AG04450 (cell line): ENCODE results near the gene TNK2. TPM values are rescaled to one million over a fixed set of nuclear protein-coding genes. Genes with fewer than 3 reads are reported as not detected.
A peak's percentile ranks its signal among the peaks of the same experiment; 100 is the strongest.

Experiments
- CTCF ChIA-PET: fragments of 300-600, 350-600 bp; formaldehyde crosslinking; extraction: SDS; loops from one replicate; lab custom pipeline; 2022; ENCODE audit warnings: antibody characterized with exemption, inconsistent platforms; lab: Charles Lee
- POLR2A ChIA-PET: fragments of 350-600 bp; formaldehyde crosslinking; extraction: SDS; loops from one replicate; lab custom pipeline; 2021; ENCODE audit warnings: antibody characterized with exemption, inconsistent platforms; lab: Yijun Ruan, JAX
- DNase-seq: peaks from one replicate; pipeline ENCODE4 v3.0.0-alpha.2; 2011; ENCODE audit warnings: low read depth, low spot score
- H3K27ac ChIP-seq: one replicate; pipeline ENCODE4 v1.5.1; 2012; ENCODE audit warnings: low read depth, low read length, control low read depth
- H3K27me3 ChIP-seq: one replicate; pipeline ENCODE4 v1.6.0; 2012; ENCODE audit warnings: low read length; ENCODE audit not compliant: control insufficient read depth, insufficient read depth
- H3K4me3 ChIP-seq: 2 replicates; pipeline ENCODE4 v1.5.1; 2011; ENCODE audit warnings: mild to moderate bottlenecking, low read depth, low read length, control low read depth
- H3K9me3 ChIP-seq: 2 replicates; pipeline ENCODE4 v1.5.1; 2012; ENCODE audit warnings: low read length; ENCODE audit not compliant: control insufficient read depth, insufficient read depth
- CTCF ChIP-seq: IDR thresholded peaks from 2 replicates; pipeline ENCODE4 v1.5.1; 2011; ENCODE audit warnings: low read depth, low read length, control low read depth, inconsistent platforms
- polyA plus RNA-seq: library from polyadenylated mRNA; depleted of rRNA; stranded (reverse); fragments of >200 nt; gene quantifications from 2 replicates; pipeline ENCODE4 v1.2.3, GENCODE V29; 2011

Gene TNK2
- polyA plus RNA-seq, 1 experiment, result 2.7 TPM

- H3K4me3 ChIP-seq, result peak overlapping the region; percentile 61
- TF ChIP-seq CTCF, result no peak
- DNase-seq, result no peak
- POLR2A ChIA-PET, result interaction anchor here (0.9 to 1.4 kb wide), 2 partner anchors 13 to 15 kb away, joined by 3 read pairs; no protein-coding TSS in a partner anchor
- no peaks in the 10 kb centered on the region; the same call in 1 of the 2 replicates for H3K9me3 ChIP-seq
- no peak overlapping the region for H3K27ac ChIP-seq
- H3K27me3 ChIP-seq, result no peaks in the 10 kb centered on the region
- CTCF ChIA-PET, result interaction anchor here (0.8 to 2.1 kb wide), 2 partner anchors 14 to 45 kb away, joined by 3 to 27 read pairs; no protein-coding TSS in a partner anchor
These were observed 742 bp downstream of the TNK2 start for GRCh38 chr3:195907684-195907933.

- H3K4me3 ChIP-seq, result peak overlapping the region; percentile 61
These were observed 1.3 kb downstream of the TNK2 start for GRCh38 chr3:195906865-195907683.

GRCh38 chr3:195905970-195906864, 2.1 kb downstream of the TNK2 start:
- H3K9me3 ChIP-seq, result no peaks in the 10 kb centered on the region; the same call in 1 of the 2 replicates
- ChIA-PET CTCF (interaction anchor here (1.8 to 2.1 kb wide), 2 partner anchors 12 kb away, joined by 7 to 27 read pairs; no protein-coding TSS in a partner anchor), POLR2A (no interaction called here)
- TF ChIP-seq CTCF, result no peak
- H3K4me3 ChIP-seq, result no peak overlapping the region
- no peak overlapping the region for H3K27ac ChIP-seq
- no peaks in the 10 kb centered on the region for H3K27me3 ChIP-seq
- DNase-seq, result no peak

More at GRCh38 chr3:195906865-195907683, 1.3 kb downstream of the TNK2 start:
- ChIA-PET CTCF (interaction anchor here (2.1 kb wide), 1 partner anchor 13 kb away, joined by 27 read pairs; no protein-coding TSS in a partner anchor), POLR2A (interaction anchor here (0.9 to 1.4 kb wide), 2 partner anchors 13 to 14 kb away, joined by 3 read pairs; no protein-coding TSS in a partner anchor)
- no peak overlapping the region for H3K27ac ChIP-seq
- no peaks in the 10 kb centered on the region; the same call in 1 of the 2 replicates for H3K9me3 ChIP-seq
- no peak for DNase-seq
- no peak for TF ChIP-seq CTCF
- H3K27me3 ChIP-seq, result no peaks in the 10 kb centered on the region

- ChIA-PET CTCF (interaction anchor here (1.8 to 3.5 kb wide), 3 partner anchors 10 to 11 kb away, joined by 7 to 21 read pairs (median 15); no protein-coding TSS in a partner anchor), POLR2A (no interaction called here)
- Histone ChIP-seq H3K27me3 (no peaks in the 10 kb centered on the region), H3K4me3 (no peak overlapping the region), H3K27ac (no peak overlapping the region), H3K9me3 (no peaks in the 10 kb centered on the region; the same call in 1 of the 2 replicates)
- TF ChIP-seq CTCF, result no peak
- DNase-seq, result no peak
These were observed 4.0 kb downstream of the TNK2 start for GRCh38 chr3:195904368-195904767.
